Astrocyte (in vitro differentiated cells and primary cell): ENCODE results near the gene SLC9A9. TPM values are rescaled to one million over a fixed set of nuclear protein-coding genes. Genes with fewer than 3 reads are reported as not detected.

Experiments used
- DNase-seq: peaks from one replicate; pipeline ENCODE4 v3.0.0-alpha.2; 2010; ENCODE audit warnings: low read depth
- FAIRE-seq: peaks from 2 replicates; lab custom pipeline; 2011; peaks lifted over from hg19 to GRCh38; lab: Jason Lieb, UNC
- H2AFZ ChIP-seq: 2 replicates; pipeline ENCODE4 v1.6.0; 2012; ENCODE audit warnings: low read depth, low read length, inconsistent platforms
- H3K27ac ChIP-seq: 2 replicates; pipeline ENCODE4 v1.5.1; 2011; ENCODE audit warnings: low read depth, low read length, inconsistent platforms
- H3K27me3 ChIP-seq: 2 replicates; pipeline ENCODE4 v1.6.0; 2011; ENCODE audit warnings: low read length, inconsistent platforms; ENCODE audit not compliant: insufficient read depth
- H3K36me3 ChIP-seq: 2 replicates; pipeline ENCODE4 v1.5.1; 2011; ENCODE audit warnings: low read length, inconsistent platforms; ENCODE audit not compliant: insufficient read depth
- H3K4me1 ChIP-seq: 2 replicates; pipeline ENCODE4 v1.5.1; 2011; ENCODE audit warnings: low read length, inconsistent platforms; ENCODE audit not compliant: insufficient read depth
- H3K4me2 ChIP-seq: 2 replicates; pipeline ENCODE4 v1.6.0; 2012; ENCODE audit warnings: low read length, inconsistent platforms
- H3K4me3 ChIP-seq: 2 replicates; pipeline ENCODE4 v1.5.1; 2011; ENCODE audit warnings: low read depth, mild to moderate bottlenecking, low read length, inconsistent platforms; ENCODE audit not compliant: insufficient read depth
- H3K79me2 ChIP-seq: 2 replicates; pipeline ENCODE4 v1.6.0; 2012; ENCODE audit warnings: mild to moderate bottlenecking, low read length, inconsistent platforms; ENCODE audit not compliant: insufficient read depth
- H3K9ac ChIP-seq: 2 replicates; pipeline ENCODE4 v1.6.0; 2012; ENCODE audit warnings: mild to moderate bottlenecking, low read length, inconsistent platforms
- H3K9me3 ChIP-seq: 2 replicates; pipeline ENCODE4 v1.5.1; 2012; ENCODE audit warnings: low read depth, mild to moderate bottlenecking, low read length, inconsistent platforms; ENCODE audit not compliant: insufficient read depth
- H4K20me1 ChIP-seq: 2 replicates; pipeline ENCODE4 v1.6.0; 2012; ENCODE audit warnings: low read length, inconsistent platforms; ENCODE audit not compliant: insufficient read depth
- H3K27ac Mint-ChIP-seq: one replicate; pipeline ENCODE4 v1.8.0; 2021; ENCODE audit warnings: mild to moderate bottlenecking, mixed read lengths; ENCODE audit not compliant: unreplicated experiment
- H3K27me3 Mint-ChIP-seq: one replicate; pipeline ENCODE4 v1.8.0; 2021; ENCODE audit warnings: low read depth, mixed read lengths; ENCODE audit not compliant: unreplicated experiment
- H3K36me3 Mint-ChIP-seq: one replicate; pipeline ENCODE4 v1.8.0; 2021; ENCODE audit warnings: low read depth, mixed read lengths; ENCODE audit not compliant: unreplicated experiment
- H3K4me1 Mint-ChIP-seq: one replicate; pipeline ENCODE4 v1.8.0; 2021; ENCODE audit warnings: low read depth, mixed read lengths; ENCODE audit not compliant: unreplicated experiment
- H3K4me3 Mint-ChIP-seq: one replicate; pipeline ENCODE4 v1.8.0; 2021; ENCODE audit warnings: mild to moderate bottlenecking, moderate library complexity, mixed read lengths; ENCODE audit not compliant: unreplicated experiment
- H3K9me3 Mint-ChIP-seq: one replicate; pipeline ENCODE4 v1.8.0; 2021; ENCODE audit warnings: mild to moderate bottlenecking, mixed read lengths; ENCODE audit not compliant: unreplicated experiment
- EZH2 ChIP-seq: IDR thresholded peaks from 2 replicates; pipeline ENCODE4 v1.6.1; 2012; ENCODE audit warnings: mild to moderate bottlenecking, low read length, inconsistent platforms; ENCODE audit not compliant: insufficient read depth
- total RNA-seq: library from RNA; stranded (reverse); gene quantifications from 2 replicates; pipeline ENCODE4 v1.2.1, GENCODE V29; 2021
- TF ChIP-seq, protein P1 (sequence below): IDR thresholded peaks from 2 replicates; pipeline ENCODE4 v1.5.1; 2011; ENCODE audit warnings: low read depth, mild to moderate bottlenecking, inconsistent platforms, low read length, moderate library complexity; ENCODE audit not compliant: insufficient read depth

The SLC9A9 gene
- total RNA-seq, 1 donor from 2014 or later, result 1.5 TPM

- Histone ChIP-seq H3K79me2 (no peaks in the 10 kb centered on the region), H3K4me1 (peaks cover 6% of the 10 kb centered on the region), H3K27ac (no peak overlapping the region), H3K36me3 (no peaks in the 10 kb centered on the region), H3K9me3 (no peaks in the 10 kb centered on the region), H3K9ac (no peak overlapping the region), H4K20me1 (no peaks in the 10 kb centered on the region), H3K4me3 (no peak overlapping the region), H2AFZ (no peak overlapping the region), H3K27me3 (no peaks in the 10 kb centered on the region), H3K4me2 (no peak overlapping the region)
- Mint-ChIP-seq H3K36me3 (no peaks in the 10 kb centered on the region), H3K4me1 (peaks cover 4% of the 10 kb centered on the region), H3K27ac (no peak overlapping the region), H3K9me3 (no peaks in the 10 kb centered on the region), H3K27me3 (no peaks in the 10 kb centered on the region), H3K4me3 (no peak overlapping the region)
- TF ChIP-seq, protein P1, sequence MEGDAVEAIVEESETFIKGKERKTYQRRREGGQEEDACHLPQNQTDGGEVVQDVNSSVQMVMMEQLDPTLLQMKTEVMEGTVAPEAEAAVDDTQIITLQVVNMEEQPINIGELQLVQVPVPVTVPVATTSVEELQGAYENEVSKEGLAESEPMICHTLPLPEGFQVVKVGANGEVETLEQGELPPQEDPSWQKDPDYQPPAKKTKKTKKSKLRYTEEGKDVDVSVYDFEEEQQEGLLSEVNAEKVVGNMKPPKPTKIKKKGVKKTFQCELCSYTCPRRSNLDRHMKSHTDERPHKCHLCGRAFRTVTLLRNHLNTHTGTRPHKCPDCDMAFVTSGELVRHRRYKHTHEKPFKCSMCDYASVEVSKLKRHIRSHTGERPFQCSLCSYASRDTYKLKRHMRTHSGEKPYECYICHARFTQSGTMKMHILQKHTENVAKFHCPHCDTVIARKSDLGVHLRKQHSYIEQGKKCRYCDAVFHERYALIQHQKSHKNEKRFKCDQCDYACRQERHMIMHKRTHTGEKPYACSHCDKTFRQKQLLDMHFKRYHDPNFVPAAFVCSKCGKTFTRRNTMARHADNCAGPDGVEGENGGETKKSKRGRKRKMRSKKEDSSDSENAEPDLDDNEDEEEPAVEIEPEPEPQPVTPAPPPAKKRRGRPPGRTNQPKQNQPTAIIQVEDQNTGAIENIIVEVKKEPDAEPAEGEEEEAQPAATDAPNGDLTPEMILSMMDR, result no peak
- no peak for TF ChIP-seq EZH2
- FAIRE-seq, result no peak
- DNase-seq, result no peak
Measured at GRCh38 chr3:143503325-143503885, 344.9 kb downstream of the SLC9A9 start.

DNA sequence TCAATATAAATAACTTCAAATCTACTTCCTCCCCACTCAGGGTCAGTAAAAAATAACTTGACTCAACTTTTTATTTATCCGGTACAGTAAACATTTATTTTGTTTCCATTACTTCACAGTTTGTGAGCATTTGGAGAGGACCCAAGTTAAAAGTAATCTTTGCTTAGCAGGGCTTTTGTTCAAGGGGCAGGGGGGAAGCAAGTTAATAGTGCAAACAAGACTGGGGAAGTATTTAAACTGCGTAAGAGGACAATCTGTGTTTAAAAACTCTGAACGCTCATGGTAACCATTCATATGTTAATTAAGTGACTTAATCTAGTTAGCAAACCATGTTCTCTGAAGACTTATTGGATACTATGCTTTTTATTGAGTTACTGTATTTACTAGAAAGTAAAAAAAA lies 346.2 kb downstream of the SLC9A9 start:
- Histone ChIP-seq H3K79me2 (no peaks in the 10 kb centered on the region), H2AFZ (no peak overlapping the region), H3K27ac (no peak overlapping the region), H3K9me3 (no peaks in the 10 kb centered on the region), H3K27me3 (no peaks in the 10 kb centered on the region), H4K20me1 (no peaks in the 10 kb centered on the region), H3K36me3 (no peaks in the 10 kb centered on the region), H3K4me3 (no peak overlapping the region), H3K4me1 (no peaks in the 10 kb centered on the region), H3K9ac (no peak overlapping the region), H3K4me2 (no peak overlapping the region)
- DNase-seq (no peak), FAIRE-seq (no peak)
- Mint-ChIP-seq H3K4me3 (no peak overlapping the region), H3K36me3 (no peaks in the 10 kb centered on the region), H3K27ac (no peak overlapping the region), H3K9me3 (no peaks in the 10 kb centered on the region), H3K27me3 (no peaks in the 10 kb centered on the region), H3K4me1 (no peaks in the 10 kb centered on the region)
- TF ChIP-seq, protein P1, result no peak
- TF ChIP-seq EZH2, result no peak

- Histone ChIP-seq H3K4me2 (no peak overlapping the region), H3K9ac (no peak overlapping the region), H3K27me3 (no peaks in the 10 kb centered on the region), H3K79me2 (no peaks in the 10 kb centered on the region), H3K36me3 (no peaks in the 10 kb centered on the region), H3K4me1 (no peaks in the 10 kb centered on the region), H3K27ac (no peak overlapping the region), H3K4me3 (no peak overlapping the region), H3K9me3 (no peaks in the 10 kb centered on the region), H2AFZ (no peak overlapping the region), H4K20me1 (no peaks in the 10 kb centered on the region)
- Mint-ChIP-seq H3K36me3 (no peaks in the 10 kb centered on the region), H3K9me3 (no peaks in the 10 kb centered on the region), H3K4me1 (no peaks in the 10 kb centered on the region), H3K27me3 (no peaks in the 10 kb centered on the region), H3K27ac (no peak overlapping the region), H3K4me3 (no peak overlapping the region)
- TF ChIP-seq, protein P1, result no peak
- TF ChIP-seq EZH2, result no peak
- FAIRE-seq (no peak), DNase-seq (no peak)
Measured at GRCh38 chr3:143497382-143497781, 350.9 kb downstream of the SLC9A9 start.
